Inflammatory macrophage treated with lipopolysaccharide for 1 hour (primary cell): ENCODE measurements around the gene PEX11G.

Source experiments
- DNase-seq, 2 donors: peaks; one replicate each; pipeline ENCODE4 v3.0.0-alpha.2; 2020 to 2022

PEX11G gene

DNA sequence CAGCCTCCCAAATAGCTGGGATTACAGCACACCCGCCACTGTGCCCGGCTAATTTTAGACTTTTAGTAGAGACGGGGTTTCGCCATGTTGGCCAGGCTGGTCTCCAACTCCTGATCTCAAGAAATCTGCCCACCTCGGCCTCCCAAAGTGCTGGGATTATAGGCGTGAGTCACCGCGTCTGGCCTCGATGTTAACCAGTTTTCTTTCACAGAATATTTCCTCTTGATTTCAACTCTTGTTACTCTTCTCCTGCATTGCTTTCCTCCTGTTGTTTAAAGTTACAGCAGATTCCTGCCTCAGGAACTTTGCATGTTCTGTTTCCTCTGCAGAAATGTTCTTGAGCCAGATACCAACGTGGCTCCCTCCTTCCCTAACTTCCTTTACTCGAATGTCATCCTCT is 3.7 kb upstream of the PEX11G start:
- DNase-seq: peak in 1 of 2 donors; percentile 20

DNA sequence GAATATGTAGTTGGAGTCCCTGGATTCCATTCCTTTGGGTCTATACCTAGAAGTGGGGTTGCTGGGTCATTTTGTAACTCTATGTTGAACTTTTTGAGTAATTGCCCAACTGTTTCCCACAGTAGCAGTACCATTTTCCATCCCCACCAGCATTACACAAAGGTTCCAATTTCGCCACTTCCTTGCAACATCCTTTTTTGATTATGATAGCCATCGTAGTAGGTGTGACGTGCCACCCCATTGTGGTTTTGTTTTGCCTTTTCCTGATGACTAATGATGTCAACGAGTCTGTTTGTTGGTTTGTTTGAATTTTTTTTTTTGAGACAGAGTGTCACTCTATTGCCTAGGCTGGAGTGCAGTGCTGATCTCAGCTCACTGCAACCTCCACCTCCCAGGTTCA is 3.3 kb upstream of the PEX11G start:
- peak; percentile 95 to 99 for DNase-seq

DNA sequence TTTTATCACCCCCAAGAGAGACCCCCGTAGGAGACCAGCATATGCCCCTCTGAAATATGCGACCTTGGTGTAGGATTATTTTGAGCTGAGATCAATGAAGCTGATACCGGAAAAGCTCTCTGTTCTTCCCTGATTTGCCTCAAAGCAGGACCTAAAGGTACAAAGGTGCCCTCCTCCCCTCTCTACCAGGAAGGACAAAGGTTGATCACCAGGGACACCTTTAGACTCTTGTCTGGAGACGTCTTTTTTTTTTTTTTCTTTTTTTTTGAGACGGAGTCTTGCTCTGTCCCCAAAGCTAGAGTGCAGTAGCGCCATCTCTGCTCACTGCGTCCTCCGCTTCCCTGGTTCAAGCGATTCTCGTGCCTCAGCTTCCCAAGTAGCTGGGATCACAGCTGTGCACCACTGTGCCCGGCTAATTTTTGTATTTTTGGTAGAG is 792 bp upstream of the PEX11G start:
- DNase-seq: no peak

DNA sequence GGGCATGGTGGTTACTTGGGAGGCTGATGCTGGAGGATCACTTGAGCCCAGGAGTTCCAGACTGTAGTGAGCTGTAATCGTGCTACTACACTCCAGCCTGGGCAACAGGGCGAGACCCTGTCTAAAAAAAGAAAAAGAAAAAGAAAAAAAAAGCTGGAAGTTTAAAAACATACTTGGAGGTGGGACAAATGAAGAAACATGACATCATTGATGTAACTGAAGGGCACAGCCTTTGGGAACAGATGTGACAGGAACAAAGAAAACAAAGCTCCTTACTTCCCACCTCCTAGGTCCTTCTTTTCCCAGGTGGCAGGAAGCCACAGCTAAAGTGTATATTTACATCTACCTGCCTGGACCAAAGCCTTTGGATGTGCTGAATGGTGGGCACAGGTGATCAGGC is 1.9 kb downstream of the PEX11G start:
- no peak for DNase-seq

DNA sequence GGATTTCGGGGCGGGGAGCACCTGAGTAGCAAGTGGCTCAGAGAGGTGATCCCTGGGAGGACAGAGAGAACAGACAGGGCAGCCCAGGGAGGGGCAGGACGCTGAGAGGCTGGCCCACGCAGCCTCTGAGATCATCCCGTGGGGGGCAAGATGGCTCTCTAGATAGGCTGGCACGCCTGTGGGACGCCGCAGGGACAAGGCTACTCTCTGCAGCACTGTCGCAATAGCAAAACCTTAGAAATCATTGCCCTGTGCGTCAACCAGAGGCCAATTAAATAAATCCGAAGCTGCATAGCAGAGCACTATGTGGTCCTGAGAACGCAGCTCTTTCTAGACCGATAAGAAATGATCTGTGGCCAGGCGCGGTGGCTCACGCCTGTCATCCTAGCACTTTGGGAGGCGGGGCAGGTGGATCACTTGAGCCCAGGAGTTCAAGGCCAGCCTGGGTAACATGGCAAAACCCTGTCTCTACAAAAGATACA is 5.1 kb downstream of the PEX11G start:
- DNase-seq: no peak

DNA sequence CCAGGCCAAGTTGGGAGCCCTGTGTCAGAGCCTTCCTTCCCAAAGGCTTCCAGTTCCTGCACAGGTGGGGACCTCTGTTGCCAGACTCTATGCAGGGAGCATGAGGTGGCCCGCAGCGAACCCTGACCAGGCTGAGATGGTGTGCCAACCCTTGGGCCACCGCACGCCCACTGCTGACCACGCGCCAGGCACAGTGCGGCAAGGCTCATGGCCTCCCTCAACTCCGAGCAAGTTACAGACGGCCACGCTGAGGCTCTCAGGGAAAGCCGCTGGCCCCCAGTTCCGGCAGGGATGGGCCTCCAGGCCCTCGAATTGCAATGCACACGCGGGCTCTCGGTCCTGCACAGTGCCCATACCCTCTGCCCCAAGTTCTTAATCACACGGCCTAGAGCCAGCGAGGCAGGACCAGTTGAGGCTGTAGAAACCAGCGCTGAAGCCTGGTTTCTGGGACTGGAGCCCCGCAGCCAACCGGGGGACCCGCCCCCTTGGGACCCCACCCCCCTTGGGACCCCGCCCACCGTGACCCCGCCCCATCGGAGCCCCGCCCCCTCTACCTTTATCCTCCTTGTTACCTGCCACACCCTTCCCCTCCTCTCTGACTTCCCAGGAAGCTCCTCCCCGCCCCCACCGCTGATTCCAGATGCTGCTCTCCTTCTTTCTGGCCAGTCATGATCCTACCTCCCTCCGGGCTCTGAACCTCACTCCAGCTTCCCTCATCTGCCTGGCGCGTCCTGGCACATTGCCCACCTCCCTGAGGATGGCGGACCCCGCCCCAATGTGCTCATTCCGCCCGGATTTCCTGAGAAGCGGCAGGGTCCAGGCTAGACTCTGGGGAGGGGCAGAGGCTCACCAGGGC is 6.0 kb downstream of the PEX11G start:
- no peak for DNase-seq

DNA sequence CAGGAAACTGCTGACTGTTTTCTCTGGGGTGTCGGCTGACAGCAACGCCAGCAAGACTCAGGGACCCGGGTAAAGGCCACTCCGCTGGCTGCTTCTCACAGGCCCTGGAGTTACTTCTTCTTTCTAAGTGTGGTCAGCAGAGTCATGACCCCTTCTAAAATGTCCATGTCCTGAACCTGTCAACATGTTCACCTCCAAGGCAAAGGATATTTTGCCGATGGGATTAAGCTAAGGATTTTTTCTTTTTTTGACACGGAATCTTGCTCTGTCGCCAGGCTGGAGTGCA is 7.9 kb downstream of the PEX11G start:
- peak; percentile 39 to 40 for DNase-seq

DNA sequence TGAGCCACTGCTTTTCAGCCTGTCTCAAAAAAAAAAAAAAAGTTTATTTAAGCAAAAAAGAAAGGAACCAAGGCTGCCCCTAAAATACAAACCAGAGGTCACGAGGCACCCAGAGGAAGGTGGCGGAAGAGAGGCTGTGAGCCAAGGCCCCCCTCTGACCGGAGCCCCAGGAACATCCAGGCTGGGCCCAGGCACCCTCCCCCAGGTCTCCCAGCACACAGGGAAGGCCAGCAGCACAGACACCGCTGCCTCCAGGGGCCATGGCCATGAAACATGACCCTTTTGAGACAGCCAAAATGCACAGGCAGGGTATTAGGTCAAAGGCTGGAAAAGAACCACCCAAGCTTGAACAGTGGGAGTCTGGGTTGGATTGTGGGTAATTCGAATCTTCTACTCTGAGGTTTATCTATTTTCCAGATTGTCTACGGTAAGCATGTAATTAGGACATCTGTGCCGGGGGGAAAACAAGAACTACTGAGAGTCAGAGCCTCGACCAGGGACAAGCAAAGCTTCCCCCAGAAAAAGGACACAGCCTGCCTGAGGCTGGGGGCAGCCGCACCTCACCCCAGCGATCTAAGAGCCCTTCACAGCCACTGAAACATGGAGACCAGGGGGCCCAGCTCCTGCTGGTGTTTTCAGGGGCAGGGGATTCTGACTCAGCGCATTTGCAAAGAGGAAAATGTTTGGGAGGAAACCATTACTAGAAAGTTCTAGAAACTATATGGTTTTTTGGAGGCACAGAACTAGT is 8.4 kb downstream of the PEX11G start:
- DNase-seq: no peak

DNA sequence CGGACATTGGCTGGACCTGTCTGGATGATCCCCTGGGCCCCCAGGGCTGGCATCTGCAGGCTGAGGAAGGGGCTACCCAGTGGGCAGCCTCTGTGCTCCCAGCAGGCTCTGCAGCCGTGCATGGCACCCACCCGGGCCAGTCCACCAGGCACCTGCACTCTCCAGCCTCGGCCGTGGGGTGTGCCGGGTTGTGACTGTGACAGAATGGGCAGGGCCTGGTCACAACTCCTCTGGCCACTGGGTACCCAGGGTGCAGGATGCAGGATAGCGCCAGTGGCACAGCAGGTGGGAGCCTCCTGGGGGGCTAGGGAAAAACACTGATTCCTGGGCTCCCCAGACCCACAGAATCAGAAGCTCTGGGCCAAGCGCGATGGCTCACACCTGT is 10.0 kb downstream of the PEX11G start:
- DNase-seq: no peak

DNA sequence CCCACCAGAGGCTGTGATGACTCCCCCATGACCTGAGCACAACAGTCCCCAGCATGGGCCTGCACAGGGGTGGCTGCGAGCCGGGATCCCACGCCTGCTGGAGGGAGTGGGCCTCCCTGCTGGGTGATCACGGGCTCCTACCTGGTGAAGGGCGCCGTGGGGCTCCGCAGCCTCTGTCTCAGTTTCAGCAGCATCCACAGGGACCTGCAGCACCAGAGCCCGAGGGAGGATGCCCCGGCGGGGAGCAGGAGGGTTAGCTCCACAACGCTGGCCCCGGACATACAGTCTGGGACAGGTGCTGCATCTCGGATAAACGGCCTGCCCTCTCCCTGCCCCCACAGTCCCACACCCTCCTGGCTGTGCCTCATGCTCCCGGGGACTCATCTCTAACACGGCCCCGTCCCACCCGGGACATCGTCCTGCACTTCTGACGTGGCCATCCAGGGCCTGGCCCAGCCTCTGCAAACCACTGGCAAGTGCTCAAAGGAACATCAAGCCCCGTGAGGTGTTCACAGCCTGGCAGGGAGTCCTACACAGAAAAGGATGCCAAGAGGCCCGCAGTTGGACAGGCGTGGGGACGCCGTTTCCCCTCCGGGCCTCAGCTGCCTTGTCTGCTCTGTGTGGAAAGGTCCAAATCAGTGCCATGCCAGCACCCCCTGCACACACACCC is 10.5 kb downstream of the PEX11G start:
- no peak for DNase-seq

DNA sequence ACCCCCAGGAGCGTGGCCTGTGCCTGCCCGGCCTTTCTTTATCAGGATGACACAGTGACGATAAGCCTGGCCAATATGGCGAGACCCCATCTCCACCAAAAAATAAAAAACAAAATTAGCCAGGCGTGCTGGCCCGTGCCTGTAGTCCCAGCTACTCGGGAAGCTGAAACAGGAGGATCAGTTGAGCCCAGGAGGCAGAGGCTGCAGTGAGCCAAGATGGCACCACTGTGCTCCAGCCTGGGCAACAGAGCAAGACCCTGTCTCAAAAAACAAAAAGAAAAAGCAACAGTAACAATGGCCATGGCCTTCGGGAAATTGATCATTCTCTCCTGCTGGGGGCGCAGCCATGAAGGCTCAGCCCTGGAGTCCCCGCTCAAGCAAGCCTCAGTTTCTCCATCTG is 11.1 kb downstream of the PEX11G start:
- no peak for DNase-seq

DNA sequence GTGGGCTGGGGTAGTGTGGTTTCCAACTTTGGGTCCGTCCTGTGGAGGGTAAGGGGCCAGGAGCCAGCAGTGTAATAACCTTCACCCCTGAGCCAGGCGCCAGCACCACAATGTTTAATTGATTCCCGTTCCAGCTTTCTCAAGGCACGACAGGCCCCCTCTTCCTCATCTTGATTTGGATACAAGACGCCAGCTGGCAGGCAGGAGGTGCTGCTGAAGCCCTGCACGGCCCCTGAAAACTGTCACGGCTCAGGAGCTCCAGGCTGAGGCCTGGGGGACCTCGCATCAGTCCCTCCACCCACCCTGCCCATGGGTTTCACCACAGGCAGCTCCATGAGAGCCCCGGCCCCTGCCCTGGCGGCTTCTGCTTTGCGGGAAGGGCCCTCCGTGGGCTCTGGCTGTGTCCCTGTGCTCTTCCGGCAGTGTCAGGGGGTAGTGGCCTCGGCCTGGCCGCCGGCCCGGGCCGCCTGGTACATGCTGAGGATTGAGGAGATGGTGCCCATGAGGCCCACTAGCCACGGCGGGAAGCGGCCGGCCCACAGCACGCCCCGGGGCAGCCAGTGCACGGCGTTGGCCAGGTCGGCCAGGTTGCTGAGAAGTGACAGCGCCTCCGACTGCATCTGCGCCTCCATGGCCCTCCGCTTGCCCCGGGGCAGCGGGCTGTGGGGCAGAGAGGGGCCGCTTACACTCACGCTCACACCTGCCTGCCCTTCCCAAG is 11.9 kb downstream of the PEX11G start:
- DNase-seq: no peak

DNA sequence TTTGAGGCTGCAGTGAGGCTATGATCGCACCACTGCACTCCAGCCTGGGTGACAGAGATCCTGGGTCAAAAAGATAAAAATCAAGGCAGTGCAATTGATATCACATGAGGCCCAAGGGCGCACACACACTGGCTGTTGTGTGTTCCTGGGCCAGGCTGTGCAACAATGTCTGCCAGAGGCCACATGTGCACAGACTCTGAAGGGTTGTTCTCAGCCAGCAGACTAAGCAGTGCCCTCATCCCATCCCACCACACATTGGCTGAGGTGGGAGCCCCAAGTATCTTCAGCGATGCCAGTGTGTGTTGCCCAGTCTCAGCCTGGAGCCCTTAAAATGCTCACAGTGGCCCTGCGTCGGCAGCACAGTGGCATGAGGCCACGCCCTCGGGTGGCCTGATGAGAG is 12.6 kb downstream of the PEX11G start:
- DNase-seq: no peak

DNA sequence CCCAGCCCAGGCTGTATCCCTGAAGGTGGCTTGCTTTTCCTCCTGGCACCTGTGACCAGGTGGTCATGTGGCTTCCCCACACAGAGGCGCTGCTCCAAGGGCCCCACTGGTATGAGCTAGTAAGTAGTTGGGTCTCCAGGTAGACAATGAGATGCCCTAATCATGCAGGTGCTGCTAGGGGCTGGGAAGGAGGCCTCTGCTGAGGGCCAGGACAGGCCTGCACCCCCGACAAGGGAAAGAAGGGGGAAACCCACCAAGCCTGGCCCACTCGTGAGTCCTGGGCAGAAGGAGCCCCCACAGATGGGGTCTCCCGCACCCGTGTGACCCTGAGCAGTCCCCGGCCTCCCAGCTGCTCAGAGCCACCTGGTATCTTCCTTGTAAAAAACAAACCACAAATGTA is 13.2 kb downstream of the PEX11G start:
- no peak for DNase-seq

DNA sequence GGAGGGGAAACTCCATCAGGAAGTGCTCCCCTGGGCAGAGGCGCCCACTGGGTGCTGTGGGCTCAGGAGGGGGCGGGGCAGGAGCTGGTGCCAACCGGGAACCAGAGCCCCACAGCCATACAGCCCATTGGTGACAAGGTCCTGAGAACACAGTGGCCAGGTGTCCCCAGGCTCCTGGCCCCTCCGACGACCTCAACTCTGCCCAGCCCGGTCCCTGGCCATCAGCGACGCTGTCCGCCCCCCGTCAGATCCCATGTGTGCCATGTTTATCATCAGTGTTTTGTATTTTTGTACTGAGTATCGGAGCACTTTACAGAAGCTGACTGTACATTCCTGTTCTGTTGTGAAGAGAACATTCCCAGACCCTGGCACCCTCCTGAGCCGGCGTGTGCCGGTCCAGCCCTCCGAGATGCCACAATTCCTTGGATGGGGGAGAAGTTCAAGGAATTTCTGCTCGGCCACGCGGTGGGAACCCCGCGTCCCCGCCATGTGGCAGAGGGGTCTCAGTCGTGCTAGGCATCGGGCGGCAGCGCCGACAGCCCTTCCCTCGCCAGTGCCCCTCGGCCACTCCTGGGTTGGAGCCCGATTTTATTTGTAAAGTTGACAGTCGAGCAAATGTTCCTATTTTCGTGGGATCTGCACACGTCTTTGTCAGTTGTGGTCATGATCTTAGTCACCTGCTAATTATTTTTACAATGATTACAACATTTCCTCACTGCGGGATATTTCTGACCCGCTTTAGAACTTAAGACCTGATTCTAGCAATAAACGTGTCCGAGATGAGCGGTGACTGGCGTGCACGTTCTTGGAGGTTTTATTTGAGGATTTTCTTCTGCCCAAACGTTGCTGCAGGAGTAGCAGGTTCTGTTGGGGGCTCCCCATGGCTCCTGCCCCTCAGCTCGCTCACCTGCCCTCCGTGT is 16.9 kb downstream of the PEX11G start:
- DNase-seq: peak in 1 of 2 donors; percentile 22

DNA sequence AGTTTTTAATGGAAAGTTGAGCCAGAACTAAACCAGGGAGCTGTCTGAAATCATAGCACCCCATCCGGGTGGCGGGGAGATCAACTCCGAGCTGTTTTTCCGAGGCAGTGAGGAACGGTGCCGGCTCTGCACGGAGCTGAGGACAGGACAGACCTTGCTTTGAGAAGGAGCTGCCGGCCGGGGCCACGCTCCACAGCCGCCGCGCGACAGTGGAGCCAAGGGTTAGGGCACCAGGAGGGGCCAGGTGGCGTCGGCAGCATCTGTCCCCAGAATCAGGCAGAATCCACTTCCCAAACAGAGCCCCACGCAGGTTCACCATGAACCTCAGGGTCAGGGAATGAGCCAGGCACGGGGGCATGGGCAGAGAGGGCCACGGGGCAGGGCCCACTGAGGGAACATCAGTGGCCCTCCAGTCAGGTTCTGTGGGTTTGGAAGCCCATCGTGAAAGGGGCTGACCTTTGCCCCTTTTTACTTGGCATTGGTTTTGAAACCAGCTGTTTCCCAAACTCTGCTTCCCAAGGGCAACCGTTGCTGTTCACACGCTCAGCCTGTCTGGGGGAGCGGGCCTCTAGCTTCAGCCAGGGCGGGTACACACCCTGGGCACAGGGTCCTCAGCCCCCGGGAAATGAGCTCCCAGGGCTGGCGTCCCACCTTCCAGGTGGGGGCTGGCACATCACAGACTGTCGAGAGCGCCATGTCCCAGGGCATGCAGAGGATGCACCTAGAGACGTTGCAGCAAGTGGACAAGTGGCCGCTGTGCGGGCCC is 18.1 kb downstream of the PEX11G start:
- DNase-seq: no peak

DNA sequence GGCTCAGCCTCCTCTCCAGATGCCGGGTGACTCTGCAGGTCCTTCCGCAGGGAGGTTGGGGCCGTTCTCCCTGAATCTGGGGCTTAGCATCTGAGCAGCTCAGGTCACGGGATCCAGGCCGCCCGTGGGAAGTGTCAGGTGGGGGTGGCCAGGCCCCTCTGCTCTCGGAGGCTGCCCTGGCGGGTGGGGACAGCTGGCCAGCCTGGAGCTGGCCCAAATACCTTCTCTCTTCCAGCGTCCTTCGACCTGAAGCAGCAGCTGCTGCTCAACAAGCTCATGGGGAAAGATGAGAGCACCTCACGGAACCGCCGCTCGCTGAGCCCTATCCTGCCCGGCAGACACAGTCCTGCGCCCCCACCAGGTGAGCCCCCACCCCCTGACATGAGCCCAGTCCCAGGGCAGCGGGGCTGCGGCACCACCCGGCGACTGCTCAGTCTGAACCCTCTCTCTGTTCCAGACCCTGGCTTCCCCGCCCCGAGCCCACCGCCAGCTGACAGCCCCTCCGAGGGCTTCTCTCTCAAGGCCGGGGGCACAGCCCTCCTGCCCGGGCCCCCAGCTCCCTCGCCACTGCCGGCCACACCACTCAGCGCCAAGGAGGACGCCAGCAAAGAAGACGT is 19.1 kb downstream of the PEX11G start:
- DNase-seq: no peak

DNA sequence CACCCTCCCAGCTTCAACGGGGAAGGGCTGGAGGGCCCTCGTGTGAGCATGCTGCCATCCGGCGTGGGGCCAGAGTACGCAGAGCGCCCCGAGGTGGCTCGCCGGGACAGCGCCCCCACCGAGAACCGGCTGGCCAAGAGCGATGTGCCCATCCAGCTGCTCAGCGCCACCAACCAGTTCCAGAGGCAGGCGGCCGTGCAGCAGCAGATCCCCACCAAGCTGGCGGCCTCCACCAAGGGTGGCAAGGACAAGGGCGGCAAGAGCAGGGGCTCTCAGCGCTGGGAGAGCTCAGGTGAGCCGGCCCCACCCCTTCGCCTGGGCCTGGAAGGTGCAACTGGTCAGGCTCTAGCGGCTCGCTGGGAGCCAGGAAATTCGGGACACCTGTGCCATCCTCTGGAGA is 20.0 kb downstream of the PEX11G start:
- DNase-seq: no peak

DNA sequence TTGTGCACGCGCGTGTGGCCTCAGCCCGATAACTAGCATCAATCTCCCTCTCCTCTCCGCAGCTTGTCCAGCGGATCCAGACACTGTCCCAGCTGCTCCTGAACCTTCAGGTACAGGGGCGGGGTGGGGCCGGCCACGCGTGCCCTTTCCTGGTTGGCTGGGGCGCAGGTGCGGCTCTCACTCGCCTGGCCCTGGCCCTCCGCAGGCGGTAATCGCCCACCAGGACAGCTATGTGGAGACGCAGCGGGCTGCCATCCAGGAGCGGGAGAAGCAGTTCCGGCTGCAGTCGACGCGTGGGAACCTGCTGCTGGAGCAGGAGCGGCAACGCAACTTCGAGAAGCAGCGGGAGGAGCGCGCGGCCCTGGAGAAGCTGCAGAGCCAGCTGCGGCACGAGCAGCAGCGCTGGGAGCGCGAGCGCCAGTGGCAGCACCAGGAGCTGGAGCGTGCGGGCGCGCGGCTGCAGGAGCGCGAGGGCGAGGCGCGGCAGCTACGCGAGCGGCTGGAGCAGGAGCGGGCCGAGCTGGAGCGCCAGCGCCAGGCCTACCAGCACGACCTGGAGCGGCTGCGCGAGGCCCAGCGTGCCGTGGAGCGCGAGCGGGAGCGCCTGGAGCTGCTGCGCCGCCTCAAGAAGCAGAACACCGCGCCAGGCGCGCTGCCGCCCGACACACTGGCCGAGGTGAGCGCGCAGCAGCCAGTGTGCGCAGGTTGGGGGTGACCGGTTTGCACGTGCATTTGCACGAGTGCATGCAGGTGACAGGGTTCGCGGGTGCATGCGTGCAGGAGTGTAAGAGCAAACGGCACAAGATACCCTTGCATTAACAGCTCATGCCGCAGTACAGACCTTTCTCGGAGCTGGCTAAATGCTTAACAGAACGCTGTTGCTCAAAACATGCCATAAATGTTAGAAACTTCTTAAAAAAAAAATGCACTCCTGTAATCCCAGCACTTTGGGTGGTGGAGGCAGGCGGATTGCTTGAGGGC is 21.5 kb downstream of the PEX11G start:
- no peak for DNase-seq

DNA sequence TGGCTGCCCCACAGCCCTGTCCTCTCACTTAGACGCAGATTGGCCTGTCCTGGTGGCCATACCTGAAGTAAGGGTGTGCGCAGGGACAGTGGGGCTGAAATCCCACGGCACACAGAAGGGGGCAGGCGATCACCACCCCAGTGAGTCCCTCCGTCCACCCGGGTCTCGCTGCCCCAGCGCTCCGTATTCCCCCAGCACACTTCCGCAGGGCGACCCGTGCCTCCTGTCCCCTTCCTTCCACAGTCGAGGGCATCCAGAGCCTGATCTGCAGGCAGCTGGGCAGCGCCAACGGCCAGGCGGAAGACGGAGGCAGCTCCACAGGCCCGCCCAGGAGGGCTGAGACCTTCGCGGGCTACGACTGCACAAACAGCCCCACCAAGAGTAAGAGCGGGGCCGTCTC is 25.3 kb downstream of the PEX11G start:
- DNase-seq: no peak
